HG03521 (cell line): Measurements from ENCODE around the gene TBRG4.

ENCODE experiments used
- ATAC-seq: cut with Tn5 transposase; IDR thresholded peaks from one replicate; pipeline ENCODE4 v1.9.1; 2021; ENCODE audit warnings: mild to moderate bottlenecking, moderate library complexity; ENCODE audit not compliant: unreplicated experiment

TBRG4 gene

GRCh38 chr7:45075871-45076796 lies 35.4 kb downstream of the TBRG4 start:
- ATAC-seq = no peak

DNA sequence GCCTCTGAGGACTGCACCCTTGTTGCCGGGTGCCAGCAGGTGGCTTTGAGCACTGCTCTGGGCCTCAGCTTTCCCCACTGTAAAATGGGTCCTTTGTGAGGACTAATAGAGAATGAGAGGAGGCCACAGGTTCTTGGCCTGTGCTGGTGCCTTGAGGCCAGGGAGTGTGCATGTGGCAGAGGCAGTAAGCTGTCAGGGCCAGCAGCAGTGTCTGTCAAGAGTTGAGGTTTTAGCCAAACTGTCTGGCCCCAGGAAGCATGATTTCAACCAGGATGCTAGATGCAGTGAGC lies 36.2 kb downstream of the TBRG4 start:
- ATAC-seq = no peak

GRCh38 chr7:45074528-45075354 lies 36.8 kb downstream of the TBRG4 start:
- ATAC-seq = no peak

DNA sequence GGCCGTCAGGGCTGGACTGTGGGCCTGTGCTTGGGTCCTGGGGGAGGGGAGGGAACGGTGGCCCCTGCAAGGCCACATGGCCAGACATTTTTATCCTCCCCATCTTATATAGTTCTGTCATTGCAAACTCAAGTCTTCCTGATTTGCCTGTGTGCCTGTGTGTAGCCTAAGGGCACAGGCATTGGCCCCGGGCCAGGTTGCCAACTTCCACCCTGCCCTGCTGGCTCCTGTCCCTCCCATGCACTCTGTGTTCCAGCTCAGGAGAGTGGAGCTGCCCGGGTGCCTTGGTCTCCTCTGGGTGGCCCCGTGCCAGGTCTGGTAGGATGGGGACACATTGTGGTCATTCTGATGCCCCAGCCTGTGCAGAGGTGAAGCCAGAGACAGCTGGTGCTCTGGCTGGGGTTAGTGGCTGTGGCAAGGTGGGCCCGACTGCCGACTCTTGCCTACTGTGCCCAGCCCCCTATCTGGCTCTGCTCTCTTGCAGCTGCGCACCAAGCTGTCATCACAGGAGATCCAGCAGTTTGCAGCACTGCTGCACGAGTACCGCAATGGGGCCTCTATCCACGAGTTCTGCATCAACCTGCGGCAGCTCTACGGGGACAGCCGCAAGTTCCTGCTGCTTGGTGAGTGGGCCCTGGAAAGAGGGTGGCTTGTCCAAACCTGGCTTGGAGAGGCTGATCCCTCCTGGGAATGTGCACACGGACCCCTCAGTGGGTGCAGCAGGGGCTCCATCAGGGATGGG lies 37.5 kb downstream of the TBRG4 start:
- ATAC-seq = no peak

DNA sequence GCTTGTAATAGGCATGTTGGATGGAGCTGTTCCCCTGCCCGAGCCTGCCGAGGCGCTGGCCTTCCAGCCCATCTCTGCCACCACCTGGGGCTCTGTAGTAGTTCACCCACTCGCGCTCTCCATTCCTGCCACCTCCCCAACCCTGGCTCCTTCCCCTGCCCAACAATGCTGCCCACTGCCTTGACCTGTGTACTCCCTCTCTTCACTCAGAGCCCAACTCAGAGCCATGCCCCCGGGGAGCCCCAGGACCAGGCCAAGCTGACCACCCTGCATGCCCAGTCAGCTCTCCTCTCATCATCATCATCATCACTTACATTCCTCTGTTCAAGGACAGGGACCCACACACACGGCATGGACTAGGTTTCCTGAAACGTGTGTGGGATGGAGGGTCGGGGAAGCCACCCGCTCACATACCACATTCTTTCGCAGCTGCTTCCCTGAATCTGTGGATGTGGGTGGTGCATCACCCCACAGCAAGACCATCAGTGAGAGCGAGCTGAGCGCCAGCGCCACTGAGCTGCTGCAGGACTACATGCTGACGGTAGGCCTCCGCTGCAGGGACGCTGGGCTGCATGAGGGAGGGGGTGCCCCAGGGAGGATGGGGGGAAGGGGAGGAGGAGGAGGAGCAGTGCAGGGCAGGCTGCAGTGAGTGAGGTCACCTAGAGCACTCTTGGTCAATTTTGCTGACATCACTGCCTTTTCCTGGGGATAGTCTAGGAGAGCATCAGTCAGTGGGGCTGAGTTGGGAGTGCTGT lies 38.3 kb downstream of the TBRG4 start:
- ATAC-seq = no peak

DNA sequence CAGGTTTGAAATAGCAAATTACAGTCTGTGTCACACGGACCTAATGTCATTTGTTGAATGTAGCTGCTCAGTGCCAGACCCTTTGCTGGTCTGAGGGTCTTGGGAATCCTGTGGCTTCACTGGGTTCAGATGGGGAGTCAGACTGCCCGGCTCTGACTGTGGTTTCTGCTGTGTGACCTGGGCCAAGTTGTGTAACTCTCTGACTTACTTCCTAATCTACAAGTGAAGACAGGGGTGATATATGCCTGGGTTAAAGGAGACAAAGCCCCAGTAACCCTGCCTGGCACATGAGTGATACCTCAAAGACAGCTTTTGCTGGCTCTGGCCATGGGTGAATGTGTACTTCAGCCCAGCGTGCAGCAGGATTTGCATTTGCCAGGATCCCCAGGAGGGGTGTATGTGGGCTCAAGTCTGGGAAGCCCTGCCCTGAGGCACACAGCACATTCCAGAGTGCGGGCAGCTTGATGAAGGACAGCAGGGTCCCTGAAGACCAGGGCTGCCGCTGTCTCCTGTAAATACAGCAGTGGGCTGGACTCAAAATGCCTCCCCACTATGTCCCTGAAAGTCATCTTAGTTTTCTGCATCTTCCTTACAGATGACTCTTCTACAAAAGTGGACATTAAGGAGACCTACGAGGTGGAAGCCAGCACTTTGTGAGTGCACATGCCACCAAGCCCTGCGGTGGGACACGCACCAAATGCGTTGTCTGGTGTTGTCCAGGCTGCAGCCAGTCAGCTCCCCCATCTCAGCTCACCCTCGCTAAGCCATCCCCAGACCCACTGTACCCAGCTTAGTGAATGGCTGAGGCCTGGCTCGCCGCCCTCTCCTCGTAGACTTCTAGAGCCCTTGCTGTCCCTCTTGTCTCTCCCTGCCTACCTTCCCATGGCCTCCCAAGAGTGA lies 39.1 kb downstream of the TBRG4 start:
- no peak for ATAC-seq

GRCh38 chr7:45071528-45071927 lies 40.0 kb downstream of the TBRG4 start:
- no peak for ATAC-seq

DNA sequence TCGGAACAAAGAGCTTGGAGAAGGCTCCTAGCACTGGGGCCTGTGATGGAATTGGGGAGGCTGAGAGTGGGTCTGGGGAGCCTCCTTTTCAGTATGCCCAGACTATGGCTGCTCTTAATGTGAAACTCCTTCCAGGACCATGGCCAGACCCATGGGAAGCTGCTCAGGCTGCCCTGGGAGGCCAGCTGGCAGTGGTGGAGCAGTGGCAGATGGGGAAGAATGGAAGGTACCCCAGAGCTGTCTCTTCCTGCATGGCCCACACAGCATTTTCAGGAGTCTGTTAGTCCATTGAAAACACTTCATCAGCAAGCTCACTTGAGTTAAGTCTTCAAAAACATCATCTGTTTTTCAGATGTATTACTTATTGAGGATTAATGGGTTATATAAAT lies 41.2 kb downstream of the TBRG4 start:
- ATAC-seq = no peak

GRCh38 chr7:45069444-45070253 lies 41.8 kb downstream of the TBRG4 start:
- no peak for ATAC-seq

GRCh38 chr7:45068236-45069023 lies 43.1 kb downstream of the TBRG4 start:
- no peak for ATAC-seq

GRCh38 chr7:45067582-45067981 lies 43.9 kb downstream of the TBRG4 start:
- no peak for ATAC-seq

DNA sequence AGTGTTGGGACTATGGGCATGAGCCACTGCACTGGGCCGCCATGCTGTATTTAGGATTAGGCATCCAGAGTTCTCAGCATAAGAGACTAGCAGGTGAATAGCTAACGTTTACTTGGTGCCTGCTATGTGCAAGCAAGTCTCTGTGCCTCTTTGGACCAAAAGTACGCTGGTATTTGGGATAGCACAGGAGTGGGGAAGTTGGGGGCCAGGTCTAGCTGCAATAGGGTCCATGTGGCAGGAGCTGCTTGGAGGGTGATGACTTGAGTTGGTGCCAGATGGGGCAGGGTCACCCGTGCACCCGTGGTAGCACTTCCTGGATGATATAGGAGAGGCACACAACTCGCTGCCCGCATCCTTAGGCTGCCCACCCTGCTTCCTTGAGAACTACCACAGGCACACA lies 45.1 kb downstream of the TBRG4 start:
- ATAC-seq = no peak

GRCh38 chr7:45065031-45065995 lies 46.2 kb downstream of the TBRG4 start:
- ATAC-seq = no peak

- no peak for ATAC-seq
These were observed 47.3 kb downstream of the TBRG4 start for GRCh38 chr7:45064047-45064725.

- ATAC-seq = no peak
These were observed 49.6 kb downstream of the TBRG4 start for GRCh38 chr7:45061806-45062425.

- ATAC-seq = no peak
These were observed 50.1 kb downstream of the TBRG4 start for GRCh38 chr7:45061352-45061751.
